Measurements from ENCODE around the gene ADAMTS19.
A peak's percentile ranks its signal among the peaks of the same experiment; 100 is the strongest.

The ADAMTS19 gene

GRCh38 chr5:129658801-129659200, 198.7 kb downstream of the ADAMTS19 start:
- no peak overlapping the region for H3K9ac ChIP-seq (ENCODE audit: low read length)
- H3K27ac ChIP-seq (ENCODE audit: low read depth, low read length) = no peak overlapping the region
- H3K4me1 ChIP-seq (ENCODE audit: control insufficient read depth in 1 of 2, insufficient read depth in 2 of 2, low read length in 2 of 2) = no peaks in the 10 kb centered on the region
- DNase-seq = no peak
- H4K12ac ChIP-seq (ENCODE audit: low read depth, low read length) = no peak overlapping the region
- H3K4me3 ChIP-seq (ENCODE audit: low read depth, low read length) = no peak overlapping the region
- no peaks in the 10 kb centered on the region for H3K36me3 ChIP-seq (ENCODE audit: control insufficient read depth in 1 of 2, insufficient read depth in 2 of 2, low read length in 2 of 2)
- H2BK5ac ChIP-seq (ENCODE audit: low read depth, low read length, poor library complexity) = no peak overlapping the region
- H3K23ac ChIP-seq (ENCODE audit: low read length) = no peak overlapping the region
- no peaks in the 10 kb centered on the region for H3K9me3 ChIP-seq (ENCODE audit: insufficient read depth, low read depth, low read length)
- no CpG with 5 or more reads among the region's 1 CpG for WGBS (ENCODE audit: extremely low coverage, insufficient coverage, insufficient read length)
- no peak overlapping the region for H2AK5ac ChIP-seq (ENCODE audit: low read length)
- no peak overlapping the region for H2BK120ac ChIP-seq (ENCODE audit: insufficient read depth, low read length, poor library complexity)
- no peak overlapping the region for H2AFZ ChIP-seq (ENCODE audit: insufficient read depth, low read length, poor library complexity)
- no peak overlapping the region for H2BK12ac ChIP-seq (ENCODE audit: low read length)
- no peak overlapping the region for H3K18ac ChIP-seq (ENCODE audit: low read length)
- H3K4me2 ChIP-seq (ENCODE audit: low read length) = no peak overlapping the region
- no peaks in the 10 kb centered on the region for H3K27me3 ChIP-seq (ENCODE audit: insufficient read depth, low read length)
- no peak overlapping the region for H4K91ac ChIP-seq (ENCODE audit: low read depth, low read length)
- H3K79me2 ChIP-seq (ENCODE audit: control insufficient read depth, insufficient read depth, low read length, poor library complexity) = no peaks in the 10 kb centered on the region
- H3K14ac ChIP-seq (ENCODE audit: low read length) = no peak overlapping the region
- H3K4ac ChIP-seq (ENCODE audit: low read depth, low read length) = no peak overlapping the region
- no peak overlapping the region for H4K8ac ChIP-seq (ENCODE audit: low read depth, low read length)
- no peaks in the 10 kb centered on the region for H3K79me1 ChIP-seq (ENCODE audit: low read length)

GRCh38 chr5:129661366-129662035, 201.4 kb downstream of the ADAMTS19 start:
- Histone ChIP-seq H3K27ac (ENCODE audit: low read depth, low read length) (no peak overlapping the region), H2AFZ (ENCODE audit: insufficient read depth, low read length, poor library complexity) (no peak overlapping the region), H2BK120ac (ENCODE audit: insufficient read depth, low read length, poor library complexity) (no peak overlapping the region), H3K79me1 (ENCODE audit: low read length) (no peaks in the 10 kb centered on the region), H3K23ac (ENCODE audit: low read length) (no peak overlapping the region), H2BK12ac (ENCODE audit: low read length) (no peak overlapping the region), H2AK5ac (ENCODE audit: low read length) (no peak overlapping the region), H2BK5ac (ENCODE audit: low read depth, low read length, poor library complexity) (no peak overlapping the region), H3K4me2 (ENCODE audit: low read length) (no peak overlapping the region), H3K18ac (ENCODE audit: low read length) (no peak overlapping the region), H3K14ac (ENCODE audit: low read length) (no peak overlapping the region), H4K12ac (ENCODE audit: low read depth, low read length) (no peak overlapping the region), H3K79me2 (ENCODE audit: control insufficient read depth, insufficient read depth, low read length, poor library complexity) (no peaks in the 10 kb centered on the region), H4K8ac (ENCODE audit: low read depth, low read length) (no peak overlapping the region), H4K91ac (ENCODE audit: low read depth, low read length) (no peak overlapping the region), H3K4ac (ENCODE audit: low read depth, low read length) (no peak overlapping the region), H3K9ac (ENCODE audit: low read length) (no peak overlapping the region), H3K36me3 (ENCODE audit: control insufficient read depth in 1 of 2, insufficient read depth in 2 of 2, low read length in 2 of 2) (no peaks in the 10 kb centered on the region), H3K27me3 (ENCODE audit: insufficient read depth, low read length) (no peaks in the 10 kb centered on the region), H3K4me3 (ENCODE audit: low read depth, low read length) (no peak overlapping the region), H3K9me3 (ENCODE audit: insufficient read depth, low read depth, low read length) (no peaks in the 10 kb centered on the region), H3K4me1 (ENCODE audit: control insufficient read depth in 1 of 2, insufficient read depth in 2 of 2, low read length in 2 of 2) (no peaks in the 10 kb centered on the region)
- DNase-seq = no peak
- no CpG with 5 or more reads among the region's 6 CpGs for WGBS (ENCODE audit: extremely low coverage, insufficient coverage, insufficient read length)

GRCh38 chr5:129664336-129664937, 204.3 kb downstream of the ADAMTS19 start:
- H2BK120ac ChIP-seq (ENCODE audit: insufficient read depth, low read length, poor library complexity) = no peak overlapping the region
- peak; percentile 44 to 88 for DNase-seq
- no peak overlapping the region for H4K12ac ChIP-seq (ENCODE audit: low read depth, low read length)
- no peak overlapping the region for H3K27ac ChIP-seq (ENCODE audit: low read depth, low read length)
- H3K79me2 ChIP-seq (ENCODE audit: control insufficient read depth, insufficient read depth, low read length, poor library complexity) = no peaks in the 10 kb centered on the region
- no peak overlapping the region for H4K8ac ChIP-seq (ENCODE audit: low read depth, low read length)
- H2BK12ac ChIP-seq (ENCODE audit: low read length) = no peak overlapping the region
- no peaks in the 10 kb centered on the region for H3K79me1 ChIP-seq (ENCODE audit: low read length)
- no peak overlapping the region for H2BK5ac ChIP-seq (ENCODE audit: low read depth, low read length, poor library complexity)
- no CpG with 5 or more reads among the region's 3 CpGs for WGBS (ENCODE audit: extremely low coverage, insufficient coverage, insufficient read length)
- H3K36me3 ChIP-seq (ENCODE audit: control insufficient read depth in 1 of 2, insufficient read depth in 2 of 2, low read length in 2 of 2) = no peaks in the 10 kb centered on the region
- H3K4ac ChIP-seq (ENCODE audit: low read depth, low read length) = no peak overlapping the region
- H3K14ac ChIP-seq (ENCODE audit: low read length) = no peak overlapping the region
- no peak overlapping the region for H4K91ac ChIP-seq (ENCODE audit: low read depth, low read length)
- H3K9me3 ChIP-seq (ENCODE audit: insufficient read depth, low read depth, low read length) = no peaks in the 10 kb centered on the region
- no peak overlapping the region for H3K4me3 ChIP-seq (ENCODE audit: low read depth, low read length)
- H3K23ac ChIP-seq (ENCODE audit: low read length) = no peak overlapping the region
- H3K9ac ChIP-seq (ENCODE audit: low read length) = no peak overlapping the region
- no peak overlapping the region for H3K4me2 ChIP-seq (ENCODE audit: low read length)
- no peak overlapping the region for H3K18ac ChIP-seq (ENCODE audit: low read length)
- no peak overlapping the region for H2AK5ac ChIP-seq (ENCODE audit: low read length)
- no peak overlapping the region for H2AFZ ChIP-seq (ENCODE audit: insufficient read depth, low read length, poor library complexity)
- H3K27me3 ChIP-seq (ENCODE audit: insufficient read depth, low read length) = no peaks in the 10 kb centered on the region
- H3K4me1 ChIP-seq (ENCODE audit: control insufficient read depth in 1 of 2, insufficient read depth in 2 of 2, low read length in 2 of 2) = no peaks in the 10 kb centered on the region

GRCh38 chr5:129670957-129671500, 210.9 kb downstream of the ADAMTS19 start:
- no peak overlapping the region for H2BK5ac ChIP-seq (ENCODE audit: low read depth, low read length, poor library complexity)
- no peak overlapping the region for H3K4ac ChIP-seq (ENCODE audit: low read depth, low read length)
- no peak overlapping the region for H2BK120ac ChIP-seq (ENCODE audit: insufficient read depth, low read length, poor library complexity)
- H3K9ac ChIP-seq (ENCODE audit: low read length) = no peak overlapping the region
- H4K91ac ChIP-seq (ENCODE audit: low read depth, low read length) = no peak overlapping the region
- H3K27ac ChIP-seq (ENCODE audit: low read depth, low read length) = no peak overlapping the region
- no peak overlapping the region for H3K4me2 ChIP-seq (ENCODE audit: low read length)
- H3K4me3 ChIP-seq (ENCODE audit: low read depth, low read length) = no peak overlapping the region
- H3K4me1 ChIP-seq (ENCODE audit: control insufficient read depth in 1 of 2, insufficient read depth in 2 of 2, low read length in 2 of 2) = no peaks in the 10 kb centered on the region
- WGBS (ENCODE audit: extremely low coverage, insufficient coverage, insufficient read length) = no CpG with 5 or more reads among the region's 2 CpGs
- peak in 1 of 2 donors; percentile 49 for DNase-seq
- H2AK5ac ChIP-seq (ENCODE audit: low read length) = no peak overlapping the region
- H2AFZ ChIP-seq (ENCODE audit: insufficient read depth, low read length, poor library complexity) = no peak overlapping the region
- H3K9me3 ChIP-seq (ENCODE audit: insufficient read depth, low read depth, low read length) = no peaks in the 10 kb centered on the region
- H3K14ac ChIP-seq (ENCODE audit: low read length) = no peak overlapping the region
- no peaks in the 10 kb centered on the region for H3K79me1 ChIP-seq (ENCODE audit: low read length)
- H3K79me2 ChIP-seq (ENCODE audit: control insufficient read depth, insufficient read depth, low read length, poor library complexity) = no peaks in the 10 kb centered on the region
- no peak overlapping the region for H3K18ac ChIP-seq (ENCODE audit: low read length)
- H3K36me3 ChIP-seq (ENCODE audit: control insufficient read depth in 1 of 2, insufficient read depth in 2 of 2, low read length in 2 of 2) = no peaks in the 10 kb centered on the region
- no peak overlapping the region for H4K8ac ChIP-seq (ENCODE audit: low read depth, low read length)
- H4K12ac ChIP-seq (ENCODE audit: low read depth, low read length) = no peak overlapping the region
- no peak overlapping the region for H3K23ac ChIP-seq (ENCODE audit: low read length)
- no peak overlapping the region for H2BK12ac ChIP-seq (ENCODE audit: low read length)
- no peaks in the 10 kb centered on the region for H3K27me3 ChIP-seq (ENCODE audit: insufficient read depth, low read length)

All from trophoblast cell (in vitro differentiated cells and primary cell).